Endothelial cell of umbilical vein (primary cell): ENCODE results near the gene MACROD2. TPM values are rescaled to one million over a fixed set of nuclear protein-coding genes. Genes with fewer than 3 reads are reported as not detected.

Source experiments
- BruUV-seq: library from RNA; stranded (reverse); fragments of 400-500 nt; replicated peaks from 2 replicates; lab custom pipeline; 2021; lab: Mats Ljungman, UMichigan
- CTCF ChIA-PET: fragments of 300-600, 350-600 bp; sonication (Branson Sonifier 250); formaldehyde crosslinking; loops from one replicate; lab custom pipeline; 2021; ENCODE audit warnings: antibody characterized with exemption, inconsistent platforms; lab: Charles Lee
- POLR2A ChIA-PET: fragments of 300-600, 350-600 bp; sonication (Branson Sonifier 250); formaldehyde crosslinking; loops from one replicate; lab custom pipeline; 2021; ENCODE audit warnings: antibody characterized with exemption, inconsistent platforms; lab: Charles Lee
- DNase-seq: peaks from one replicate; pipeline ENCODE4 v3.0.0-alpha.2; 2011; ENCODE audit warnings: low read depth, low spot score
- FAIRE-seq: peaks from 2 replicates; lab custom pipeline; 2011; peaks lifted over from hg19 to GRCh38; lab: Jason Lieb, UNC
- H2AFZ ChIP-seq: 2 replicates; pipeline ENCODE4 v1.6.0; 2012; ENCODE audit warnings: low read depth, low read length, control low read depth, inconsistent platforms
- H3K27ac ChIP-seq: 2 replicates; pipeline ENCODE4 v1.5.1; 2011; ENCODE audit warnings: low read depth, mild to moderate bottlenecking, control low read depth, low read length, moderate library complexity; ENCODE audit not compliant: insufficient read depth
- H3K27me3 ChIP-seq, 2 experiments: 2 replicates each; pipeline versions ENCODE4 v1.6.0 to v1.6.1; 2011; ENCODE audit warnings: low read length in 2 of 2, mixed read lengths in 1 of 2; ENCODE audit not compliant: control insufficient read depth in 2 of 2, insufficient read depth in 2 of 2
- H3K36me3 ChIP-seq, 2 experiments: 2 replicates in 1 of 2; 3 replicates in 1 of 2; pipeline ENCODE4 v1.5.1; 2011; ENCODE audit warnings: low read length in 2 of 2, mild to moderate bottlenecking in 1 of 2, moderate library complexity in 1 of 2; ENCODE audit not compliant: control insufficient read depth in 2 of 2, insufficient read depth in 2 of 2; ENCODE audit errors: extremely low read depth in 1 of 2
- H3K4me1 ChIP-seq: 3 replicates; pipeline ENCODE4 v1.5.1; 2011; ENCODE audit warnings: mild to moderate bottlenecking, low read length; ENCODE audit not compliant: control insufficient read depth, insufficient read depth; ENCODE audit errors: extremely low read depth
- H3K4me2 ChIP-seq: 2 replicates; pipeline ENCODE4 v1.6.1; 2011; ENCODE audit warnings: low read length, control low read depth, mixed read lengths; ENCODE audit not compliant: insufficient read depth
- H3K4me3 ChIP-seq, 3 experiments: fragments of 200-600 bp in 1 of 3; sonication (generic), shearing (Covaris generic) in 1 of 3; replicated peaks in 1 of 3; 2 replicates each; pipeline ENCODE4 v1.5.1; 2011 to 2016; ENCODE audit warnings: control low read depth in 3 of 3, low read length in 3 of 3, mild to moderate bottlenecking in 2 of 3, inconsistent platforms in 1 of 3, low read depth in 1 of 3, moderate library complexity in 1 of 3; ENCODE audit not compliant: insufficient read depth in 1 of 3
- H3K79me2 ChIP-seq: 2 replicates; pipeline ENCODE4 v1.6.0; 2012; ENCODE audit warnings: low read length, inconsistent platforms; ENCODE audit not compliant: control insufficient read depth, insufficient read depth
- H3K9ac ChIP-seq: replicated peaks from 2 replicates; pipeline ENCODE3; 2011; ENCODE audit warnings: low read length, control low read depth; ENCODE audit not compliant: insufficient read depth; ENCODE audit errors: extremely low read depth
- H3K9me1 ChIP-seq: replicated peaks from 3 replicates; pipeline ENCODE4 v1.6.0; 2011; ENCODE audit warnings: mild to moderate bottlenecking, low read length; ENCODE audit not compliant: control insufficient read depth, insufficient read depth; ENCODE audit errors: extremely low read depth
- H3K9me3 ChIP-seq: replicated peaks from 2 replicates; pipeline ENCODE4 v1.5.1; 2012; ENCODE audit warnings: low read length, inconsistent platforms; ENCODE audit not compliant: control insufficient read depth, insufficient read depth
- H4K20me1 ChIP-seq: replicated peaks from 2 replicates; pipeline ENCODE3; 2011; ENCODE audit warnings: mild to moderate bottlenecking, low read length; ENCODE audit not compliant: control insufficient read depth, insufficient read depth; ENCODE audit errors: extremely low read depth
- CTCF ChIP-seq, 2 donors: IDR thresholded peaks; 1 replicate in 1 of 2; 2 replicates in 1 of 2; pipeline ENCODE4 v1.5.1; 2011; ENCODE audit warnings: low read length in 2 of 2, mild to moderate bottlenecking in 2 of 2, moderate library complexity in 2 of 2, control low read depth in 1 of 2, inconsistent platforms in 1 of 2, low read depth in 1 of 2; ENCODE audit not compliant: insufficient read depth in 1 of 2; ENCODE audit errors: extremely low read depth in 1 of 2
- EZH2 ChIP-seq: IDR thresholded peaks from 2 replicates; pipeline ENCODE4 v1.6.1; 2012; ENCODE audit warnings: borderline replicate concordance, low read depth, mild to moderate bottlenecking, moderate library complexity, low read length, inconsistent platforms; ENCODE audit not compliant: severe bottlenecking
- FOS ChIP-seq: IDR thresholded peaks from 2 replicates; pipeline ENCODE4 v1.6.1; 2011; ENCODE audit warnings: mild to moderate bottlenecking, low read length, moderate library complexity, borderline replicate concordance; ENCODE audit not compliant: insufficient read depth
- GATA2 ChIP-seq: IDR thresholded peaks from 2 replicates; pipeline ENCODE4 v1.7.0; 2011; ENCODE audit warnings: low read depth, mild to moderate bottlenecking, moderate library complexity, mixed read lengths, low read length; ENCODE audit not compliant: insufficient read length, insufficient read depth
- JUN ChIP-seq: IDR thresholded peaks from 2 replicates; pipeline ENCODE4 v1.6.1; 2011; ENCODE audit warnings: borderline replicate concordance, low read depth; ENCODE audit not compliant: insufficient read length, insufficient read depth
- MAX ChIP-seq: IDR thresholded peaks from 2 replicates; pipeline ENCODE4 v1.6.1; 2011; ENCODE audit not compliant: insufficient read depth, insufficient read length
- MYC ChIP-seq: IDR thresholded peaks from one replicate; pipeline ENCODE4 v1.6.1; 2011; ENCODE audit warnings: mild to moderate bottlenecking, low read depth, low read length
- POLR2A ChIP-seq: IDR thresholded peaks from 2 replicates; pipeline ENCODE4 v1.6.1; 2012; ENCODE audit warnings: low read depth, mild to moderate bottlenecking, control low read depth, low read length
- POLR2AphosphoS5 ChIP-seq: IDR thresholded peaks from 2 replicates; pipeline ENCODE4 v1.6.1; 2012; ENCODE audit warnings: low read depth, mild to moderate bottlenecking, control low read depth, low read length, moderate library complexity; ENCODE audit not compliant: insufficient read depth
- dilution Hi-C: fragments of 300-500 bp; cut with MboI; formaldehyde crosslinking; loops from one replicate; pipeline ENCODE4 v1.15.0; 2019; ENCODE audit warnings: low sequenced_read_pairs; ENCODE audit not compliant: extremely low pct_ligation_motif_present
- intact Hi-C: fragments of 100-400 bp; cut with micrococcal nuclease; formaldehyde crosslinking; loops from one replicate; pipeline ENCODE4 v1.10.0; 2022
- polyA plus RNA-seq, 4 experiments: library from polyadenylated mRNA; depleted of rRNA in 3 of 4; stranded (reverse) in 3 of 4; unstranded in 1 of 4; fragments of >200 nt; gene quantifications; 2 replicates each; pipeline versions ENCODE4 v1.2.1 to v1.2.3, GENCODE V29; 2011 to 2012; ENCODE audit warnings: missing spikeins in 1 of 4
- total RNA-seq: library from RNA; stranded (reverse); gene quantifications from 2 replicates; pipeline ENCODE4 v1.2.3, GENCODE V29; 2021

Gene MACROD2
- total and polyA plus RNA-seq, 2 donors (not counting 3 experiments of a cell fraction or from before 2014, with no cell fraction given): 0.11 to 0.73 TPM

GRCh38 chr20:14637441-14637840, 642.1 kb downstream of the MACROD2 start:
- H4K20me1 ChIP-seq: no peaks in the 10 kb centered on the region
- no TSS peak for BruUV-seq
- ChIA-PET CTCF (no interaction called here), POLR2A (no interaction called here)
- no peak overlapping the region for H3K4me2 ChIP-seq
- no peak overlapping the region for H2AFZ ChIP-seq
- TF ChIP-seq MAX (no peak), FOS (no peak), POLR2AphosphoS5 (no peak), GATA2 (no peak), MYC (no peak), CTCF (IDR thresholded peaks at IDR 0.05; ENCODE audit: extremely low read depth in 1 of 2, insufficient read depth in 1 of 2, low read depth in 1 of 2, low read length in 2 of 2) (no peak)
- no peaks in the 10 kb centered on the region for H3K36me3 ChIP-seq
- no peak overlapping the region for H3K9ac ChIP-seq
- intact Hi-C loops (no loop called here), dilution Hi-C loops (no loop called here)
- H3K4me3 ChIP-seq: no peak overlapping the region
- no peaks in the 10 kb centered on the region for H3K9me3 ChIP-seq
- no peaks in the 10 kb centered on the region for H3K79me2 ChIP-seq
- DNase-seq (no peak), FAIRE-seq (no peak)
- no peaks in the 10 kb centered on the region for H3K27me3 ChIP-seq
- no peaks in the 10 kb centered on the region for H3K4me1 ChIP-seq
- H3K27ac ChIP-seq: no peak overlapping the region
- H3K9me1 ChIP-seq: no peaks in the 10 kb centered on the region

DNA sequence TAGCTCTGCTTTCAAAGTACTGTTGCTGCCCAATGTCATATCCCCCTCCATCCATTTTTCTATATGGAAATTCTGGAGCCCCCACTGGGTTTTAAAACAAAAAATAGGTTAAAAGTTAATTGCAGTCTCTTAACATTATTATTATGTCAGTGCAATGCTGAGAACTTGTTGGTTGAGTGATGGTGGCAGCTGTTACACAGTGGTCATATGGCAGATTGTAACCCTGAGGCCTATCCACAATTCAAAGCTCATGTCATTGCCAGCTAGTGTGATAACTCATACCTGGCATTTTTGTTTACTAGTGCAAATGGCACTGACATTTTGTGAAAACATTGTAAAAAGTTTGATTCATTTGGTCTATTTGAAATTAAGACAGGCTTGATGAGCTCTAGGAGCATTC, 647.8 kb downstream of the MACROD2 start:
- H3K9me3 ChIP-seq: no peaks in the 10 kb centered on the region
- H3K4me3 ChIP-seq: no peak overlapping the region
- no peak for TF ChIP-seq GATA2
- TF ChIP-seq MYC: no peak
- TF ChIP-seq CTCF (IDR thresholded peaks at IDR 0.05; ENCODE audit: extremely low read depth in 1 of 2, insufficient read depth in 1 of 2, low read depth in 1 of 2, low read length in 2 of 2): no peak
- TF ChIP-seq POLR2A: no peak
- TF ChIP-seq MAX: no peak
- TF ChIP-seq JUN: no peak
- TF ChIP-seq FOS: no peak
- TF ChIP-seq POLR2AphosphoS5: no peak
- no peak for TF ChIP-seq EZH2
- no peaks in the 10 kb centered on the region for H3K79me2 ChIP-seq
- POLR2A ChIA-PET: no interaction called here
- no peak overlapping the region for H2AFZ ChIP-seq
- BruUV-seq: no TSS peak
- H3K9ac ChIP-seq: no peak overlapping the region
- H3K27ac ChIP-seq: no peak overlapping the region
- dilution Hi-C loops: no loop called here
- intact Hi-C loops: no loop called here
- no peaks in the 10 kb centered on the region for H4K20me1 ChIP-seq
- CTCF ChIA-PET: no interaction called here
- H3K36me3 ChIP-seq: no peaks in the 10 kb centered on the region
- FAIRE-seq (no peak), DNase-seq (no peak)
- no peaks in the 10 kb centered on the region for H3K4me1 ChIP-seq
- H3K27me3 ChIP-seq: no peaks in the 10 kb centered on the region
- H3K4me2 ChIP-seq: no peak overlapping the region
- no peaks in the 10 kb centered on the region for H3K9me1 ChIP-seq
